GM23248 (cell line): ENCODE data around the gene CLIP4. TPM values are rescaled to one million over a fixed set of nuclear protein-coding genes. Genes with fewer than 3 reads are reported as not detected.

Source experiments
- DNase-seq: peaks from one replicate; pipeline ENCODE4 v3.0.0-alpha.2; 2015
- H2AFZ ChIP-seq: fragments of 200-600 bp; sonication (generic); 2 replicates; pipeline ENCODE4 v1.6.1; 2016; ENCODE audit warnings: antibody characterized with exemption
- H3F3A ChIP-seq: fragments of 200-600 bp; sonication (generic); 2 replicates; pipeline ENCODE4 v1.6.1; 2016; ENCODE audit warnings: mild to moderate bottlenecking, antibody characterized with exemption, mixed run types; ENCODE audit not compliant: insufficient read depth
- H3K27ac ChIP-seq: fragments of 200-600 bp; sonication (generic); 2 replicates; pipeline ENCODE4 v1.5.1; 2016; ENCODE audit warnings: mild to moderate bottlenecking
- H3K27me3 ChIP-seq: fragments of 200-600 bp; sonication (generic); replicated peaks from 2 replicates; pipeline ENCODE4 v1.6.1; 2016; ENCODE audit warnings: mild to moderate bottlenecking; ENCODE audit not compliant: insufficient read depth
- H3K36me3 ChIP-seq: fragments of 200-600 bp; sonication (generic); 2 replicates; pipeline ENCODE4 v1.6.1; 2016; ENCODE audit warnings: low read depth, mild to moderate bottlenecking
- H3K4me1 ChIP-seq: fragments of 200-600 bp; sonication (generic); 2 replicates; pipeline ENCODE4 v1.6.1; 2016; ENCODE audit warnings: mild to moderate bottlenecking; ENCODE audit not compliant: insufficient read depth
- H3K4me2 ChIP-seq: fragments of 200-600 bp; sonication (generic); one replicate; pipeline ENCODE4 v1.6.1; 2016; ENCODE audit warnings: mild to moderate bottlenecking; ENCODE audit not compliant: unreplicated experiment
- H3K4me3 ChIP-seq: fragments of 200-600 bp; sonication (generic); 2 replicates; pipeline ENCODE4 v1.5.1; 2016; ENCODE audit warnings: mild to moderate bottlenecking
- H3K79me2 ChIP-seq: fragments of 200-600 bp; sonication (generic); 2 replicates; pipeline ENCODE4 v1.6.1; 2016; ENCODE audit warnings: mild to moderate bottlenecking; ENCODE audit not compliant: insufficient read depth
- H3K9ac ChIP-seq: fragments of 200-600 bp; sonication (generic); 2 replicates; pipeline ENCODE4 v1.6.1; 2016; ENCODE audit warnings: mild to moderate bottlenecking
- H3K9me2 ChIP-seq: fragments of 200-600 bp; sonication (generic); 2 replicates; pipeline ENCODE4 v1.6.1; 2016; ENCODE audit warnings: mixed run types, mild to moderate bottlenecking, moderate library complexity; ENCODE audit not compliant: insufficient read depth
- H3K9me3 ChIP-seq: fragments of 200-600 bp; sonication (generic); one replicate; pipeline ENCODE4 v1.6.1; 2017; ENCODE audit warnings: low read depth
- H4K20me1 ChIP-seq: fragments of 200-600 bp; sonication (generic); 2 replicates; pipeline ENCODE4 v1.6.0; 2016; ENCODE audit not compliant: insufficient read depth
- EZH2 ChIP-seq: fragments of 200-600 bp; sonication (generic); IDR thresholded peaks from 2 replicates; pipeline ENCODE4 v1.6.1; 2018; ENCODE audit warnings: antibody characterized with exemption, mild to moderate bottlenecking; ENCODE audit not compliant: insufficient read depth, poor library complexity, severe bottlenecking
- EZH2phosphoT487 ChIP-seq: fragments of 200-600 bp; sonication (generic); IDR thresholded peaks from 2 replicates; pipeline ENCODE4 v1.6.1; 2018; ENCODE audit warnings: antibody characterized with exemption, moderate library complexity, mild to moderate bottlenecking, low read depth; ENCODE audit not compliant: insufficient read depth
- WGBS, 2 experiments: methylation state at CpG; one replicate each; pipeline ENCODE4 v1.1.6; 2015 to 2017; ENCODE audit warnings: low lambda C conversion rate in 2 of 2, low coverage in 1 of 2; ENCODE audit errors: missing lambda C conversion rate in 2 of 2; 5-methylcytosine and 5-hydroxymethylcytosine counted together
- in situ Hi-C: fragments of 300-500 bp; cut with MboI; formaldehyde crosslinking; loops from 2 replicates; pipeline ENCODE4 v1.15.0; 2020
- polyA plus RNA-seq: library from polyadenylated mRNA; unstranded; fragments of >200 nt; fragmentation: Nextera tagmentation; extraction: Ambion mirVana; gene quantifications from 2 replicates; pipeline ENCODE4 v1.2.1, GENCODE V29; 2016
- total RNA-seq: library from RNA; depleted of rRNA; stranded (reverse); fragments of >200 nt; shearing (Covaris generic); gene quantifications from 2 replicates; pipeline ENCODE4 v1.2.3, GENCODE V29; 2014

Gene CLIP4
- total and polyA plus RNA-seq, 2 experiments from 2014 or later, result 35.3 to 55.2 TPM

GRCh38 chr2:29229640-29230039 is 114.4 kb downstream of the CLIP4 start:
- Histone ChIP-seq H3K27me3 (peaks cover 38% of the 10 kb centered on the region), H4K20me1 (no peaks in the 10 kb centered on the region), H3K27ac (no peak overlapping the region), H3K9ac (no peak overlapping the region), H3K9me3 (no peaks in the 10 kb centered on the region), H3K4me3 (no peak overlapping the region), H3F3A (no peaks in the 10 kb centered on the region), H3K79me2 (no peaks in the 10 kb centered on the region), H2AFZ (no peak overlapping the region), H3K4me2 (no peak overlapping the region), H3K36me3 (no peaks in the 10 kb centered on the region), H3K4me1 (no peaks in the 10 kb centered on the region), H3K9me2 (no peaks in the 10 kb centered on the region)
- no peak for DNase-seq
- in situ Hi-C loops, result no loop called here
- TF ChIP-seq EZH2 (no peak), EZH2phosphoT487 (no peak)
- 43 to 54% methylated on average over 9 of the region's 9 CpGs for WGBS, 2 experiments

DNA sequence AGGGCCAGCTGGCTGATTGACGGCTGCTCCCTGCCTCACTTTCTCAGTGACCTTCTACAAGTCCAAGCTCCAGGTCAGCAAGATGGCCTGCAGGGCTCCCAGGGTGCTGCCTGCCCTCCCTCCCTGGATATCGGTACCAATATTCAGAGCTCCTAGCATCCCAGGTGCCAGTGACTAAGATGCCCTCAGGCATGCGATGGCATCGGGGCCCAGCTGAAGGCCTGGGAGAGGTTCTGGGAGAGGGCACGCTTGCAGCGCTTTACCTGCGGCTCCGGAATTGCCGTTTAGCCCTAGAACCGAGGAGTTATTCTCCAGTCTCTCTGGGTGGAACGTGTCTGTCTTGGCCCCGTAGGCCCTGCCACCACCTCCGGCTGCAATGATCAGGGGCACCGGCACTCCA is 116.8 kb downstream of the CLIP4 start:
- H3K79me2 ChIP-seq, result no peaks in the 10 kb centered on the region
- peaks cover 36% of the 10 kb centered on the region for H3K27me3 ChIP-seq
- H3K4me1 ChIP-seq, result no peaks in the 10 kb centered on the region
- no peak overlapping the region for H3K4me2 ChIP-seq
- no peak overlapping the region for H3K27ac ChIP-seq
- H2AFZ ChIP-seq, result no peak overlapping the region
- no peaks in the 10 kb centered on the region for H4K20me1 ChIP-seq
- no peaks in the 10 kb centered on the region for H3K9me3 ChIP-seq
- no peak overlapping the region for H3K4me3 ChIP-seq
- in situ Hi-C loops, result no loop called here
- DNase-seq, result no peak
- H3F3A ChIP-seq, result no peaks in the 10 kb centered on the region
- WGBS, 2 experiments, result 70 to 74% methylated on average over 14 of the region's 14 CpGs
- TF ChIP-seq EZH2, result no peak
- TF ChIP-seq EZH2phosphoT487, result no peak
- no peaks in the 10 kb centered on the region for H3K36me3 ChIP-seq
- H3K9ac ChIP-seq, result no peak overlapping the region
- no peaks in the 10 kb centered on the region for H3K9me2 ChIP-seq

GRCh38 chr2:29233428-29233827 is 118.2 kb downstream of the CLIP4 start:
- WGBS, 2 experiments, result 48% methylated on average over 6 of the region's 6 CpGs
- Histone ChIP-seq H4K20me1 (no peaks in the 10 kb centered on the region), H3K79me2 (no peaks in the 10 kb centered on the region), H3K27me3 (peaks cover 34% of the 10 kb centered on the region), H3K27ac (no peak overlapping the region), H2AFZ (no peak overlapping the region), H3K4me2 (no peak overlapping the region), H3K4me1 (no peaks in the 10 kb centered on the region), H3K36me3 (no peaks in the 10 kb centered on the region), H3K9me3 (no peaks in the 10 kb centered on the region), H3K9me2 (no peaks in the 10 kb centered on the region), H3K4me3 (no peak overlapping the region), H3K9ac (no peak overlapping the region), H3F3A (no peaks in the 10 kb centered on the region)
- no peak for TF ChIP-seq EZH2phosphoT487
- no peak for TF ChIP-seq EZH2
- in situ Hi-C loops, result no loop called here
- DNase-seq, result no peak

- no peaks in the 10 kb centered on the region for H3K79me2 ChIP-seq
- no peaks in the 10 kb centered on the region for H3K36me3 ChIP-seq
- TF ChIP-seq EZH2phosphoT487 (no peak), EZH2 (no peak)
- no peak for DNase-seq
- no peak overlapping the region for H3K9ac ChIP-seq
- H4K20me1 ChIP-seq, result no peaks in the 10 kb centered on the region
- in situ Hi-C loops, result no loop called here
- no peak overlapping the region for H3K4me3 ChIP-seq
- H3K4me2 ChIP-seq, result no peak overlapping the region
- no peaks in the 10 kb centered on the region for H3K9me2 ChIP-seq
- no peak overlapping the region for H2AFZ ChIP-seq
- H3K4me1 ChIP-seq, result no peaks in the 10 kb centered on the region
- 44 to 54% methylated on average over 3 of the region's 3 CpGs for WGBS, 2 experiments
- H3F3A ChIP-seq, result no peaks in the 10 kb centered on the region
- peaks cover 34% of the 10 kb centered on the region for H3K27me3 ChIP-seq
- H3K27ac ChIP-seq, result no peak overlapping the region
- H3K9me3 ChIP-seq, result no peaks in the 10 kb centered on the region
Observed at GRCh38 chr2:29235411-29235810, 120.2 kb downstream of the CLIP4 start.

DNA sequence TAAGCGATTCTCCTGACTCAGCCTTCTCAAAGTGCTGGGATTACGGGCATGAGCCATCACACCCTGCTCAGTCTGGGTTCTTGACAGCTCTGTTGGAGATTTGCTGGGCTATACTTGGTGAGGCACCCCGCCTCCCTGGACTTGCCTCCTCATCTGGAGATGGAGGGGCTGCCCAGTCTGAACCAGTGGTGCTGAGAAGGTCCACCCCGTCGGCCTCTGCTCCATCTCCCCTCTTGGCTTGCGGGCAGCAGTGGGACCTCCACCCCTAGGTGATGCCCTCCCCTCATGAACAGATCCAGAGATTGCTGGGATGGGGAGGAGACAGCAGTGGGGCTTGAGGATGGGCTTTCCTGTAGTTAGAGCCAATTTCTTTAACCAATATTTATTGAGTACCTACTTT is 120.9 kb downstream of the CLIP4 start:
- no peak for DNase-seq
- Histone ChIP-seq H3K79me2 (no peaks in the 10 kb centered on the region), H3K4me3 (no peak overlapping the region), H3K4me1 (no peaks in the 10 kb centered on the region), H3K9me3 (no peaks in the 10 kb centered on the region), H4K20me1 (no peaks in the 10 kb centered on the region), H3K9ac (no peak overlapping the region), H3F3A (no peaks in the 10 kb centered on the region), H3K27me3 (peaks cover 38% of the 10 kb centered on the region), H2AFZ (no peak overlapping the region), H3K27ac (no peak overlapping the region), H3K4me2 (no peak overlapping the region), H3K36me3 (no peaks in the 10 kb centered on the region), H3K9me2 (no peaks in the 10 kb centered on the region)
- TF ChIP-seq EZH2, result no peak
- no peak for TF ChIP-seq EZH2phosphoT487
- in situ Hi-C loops, result no loop called here
- 77 to 78% methylated on average over 6 of the region's 6 CpGs for WGBS, 2 experiments
